ENCODE measurements around the gene CDKL4. TPM values are rescaled to one million over a fixed set of nuclear protein-coding genes. Genes with fewer than 3 reads are reported as not detected.
A peak's percentile ranks its signal among the peaks of the same experiment; 100 is the strongest.

Gene CDKL4
- total and polyA plus RNA-seq, 2 of the 13 experiments (the other 11 are each of a cell fraction or from before 2014, with no cell fraction given): 0.29 to 0.50 TPM

DNA sequence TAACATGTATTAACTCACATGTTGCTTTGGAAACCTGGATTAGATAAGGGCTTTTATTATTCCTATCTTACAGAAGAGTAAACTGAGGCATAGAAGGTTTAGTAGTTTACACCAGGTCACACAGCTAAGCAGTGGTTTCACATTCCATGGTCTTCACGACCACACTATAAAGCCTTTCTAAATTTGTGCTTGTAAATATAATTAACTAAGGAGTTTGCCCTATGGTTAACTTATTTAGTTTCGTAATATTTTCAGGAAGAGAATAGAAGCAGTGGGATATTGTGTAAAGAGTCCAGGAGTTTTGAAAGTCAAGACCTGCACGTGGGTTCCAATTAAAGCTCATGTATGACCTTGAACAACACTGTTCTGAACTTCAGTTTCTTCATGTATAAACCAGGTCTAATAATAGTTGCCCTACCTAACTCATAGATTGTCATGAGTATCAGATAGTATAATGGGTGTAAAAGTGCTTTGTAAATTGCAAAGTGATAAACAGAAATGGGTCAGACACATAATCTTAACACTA is 103.4 kb downstream of the CDKL4 start (continued):
- TF ChIP-seq, protein P1, sequence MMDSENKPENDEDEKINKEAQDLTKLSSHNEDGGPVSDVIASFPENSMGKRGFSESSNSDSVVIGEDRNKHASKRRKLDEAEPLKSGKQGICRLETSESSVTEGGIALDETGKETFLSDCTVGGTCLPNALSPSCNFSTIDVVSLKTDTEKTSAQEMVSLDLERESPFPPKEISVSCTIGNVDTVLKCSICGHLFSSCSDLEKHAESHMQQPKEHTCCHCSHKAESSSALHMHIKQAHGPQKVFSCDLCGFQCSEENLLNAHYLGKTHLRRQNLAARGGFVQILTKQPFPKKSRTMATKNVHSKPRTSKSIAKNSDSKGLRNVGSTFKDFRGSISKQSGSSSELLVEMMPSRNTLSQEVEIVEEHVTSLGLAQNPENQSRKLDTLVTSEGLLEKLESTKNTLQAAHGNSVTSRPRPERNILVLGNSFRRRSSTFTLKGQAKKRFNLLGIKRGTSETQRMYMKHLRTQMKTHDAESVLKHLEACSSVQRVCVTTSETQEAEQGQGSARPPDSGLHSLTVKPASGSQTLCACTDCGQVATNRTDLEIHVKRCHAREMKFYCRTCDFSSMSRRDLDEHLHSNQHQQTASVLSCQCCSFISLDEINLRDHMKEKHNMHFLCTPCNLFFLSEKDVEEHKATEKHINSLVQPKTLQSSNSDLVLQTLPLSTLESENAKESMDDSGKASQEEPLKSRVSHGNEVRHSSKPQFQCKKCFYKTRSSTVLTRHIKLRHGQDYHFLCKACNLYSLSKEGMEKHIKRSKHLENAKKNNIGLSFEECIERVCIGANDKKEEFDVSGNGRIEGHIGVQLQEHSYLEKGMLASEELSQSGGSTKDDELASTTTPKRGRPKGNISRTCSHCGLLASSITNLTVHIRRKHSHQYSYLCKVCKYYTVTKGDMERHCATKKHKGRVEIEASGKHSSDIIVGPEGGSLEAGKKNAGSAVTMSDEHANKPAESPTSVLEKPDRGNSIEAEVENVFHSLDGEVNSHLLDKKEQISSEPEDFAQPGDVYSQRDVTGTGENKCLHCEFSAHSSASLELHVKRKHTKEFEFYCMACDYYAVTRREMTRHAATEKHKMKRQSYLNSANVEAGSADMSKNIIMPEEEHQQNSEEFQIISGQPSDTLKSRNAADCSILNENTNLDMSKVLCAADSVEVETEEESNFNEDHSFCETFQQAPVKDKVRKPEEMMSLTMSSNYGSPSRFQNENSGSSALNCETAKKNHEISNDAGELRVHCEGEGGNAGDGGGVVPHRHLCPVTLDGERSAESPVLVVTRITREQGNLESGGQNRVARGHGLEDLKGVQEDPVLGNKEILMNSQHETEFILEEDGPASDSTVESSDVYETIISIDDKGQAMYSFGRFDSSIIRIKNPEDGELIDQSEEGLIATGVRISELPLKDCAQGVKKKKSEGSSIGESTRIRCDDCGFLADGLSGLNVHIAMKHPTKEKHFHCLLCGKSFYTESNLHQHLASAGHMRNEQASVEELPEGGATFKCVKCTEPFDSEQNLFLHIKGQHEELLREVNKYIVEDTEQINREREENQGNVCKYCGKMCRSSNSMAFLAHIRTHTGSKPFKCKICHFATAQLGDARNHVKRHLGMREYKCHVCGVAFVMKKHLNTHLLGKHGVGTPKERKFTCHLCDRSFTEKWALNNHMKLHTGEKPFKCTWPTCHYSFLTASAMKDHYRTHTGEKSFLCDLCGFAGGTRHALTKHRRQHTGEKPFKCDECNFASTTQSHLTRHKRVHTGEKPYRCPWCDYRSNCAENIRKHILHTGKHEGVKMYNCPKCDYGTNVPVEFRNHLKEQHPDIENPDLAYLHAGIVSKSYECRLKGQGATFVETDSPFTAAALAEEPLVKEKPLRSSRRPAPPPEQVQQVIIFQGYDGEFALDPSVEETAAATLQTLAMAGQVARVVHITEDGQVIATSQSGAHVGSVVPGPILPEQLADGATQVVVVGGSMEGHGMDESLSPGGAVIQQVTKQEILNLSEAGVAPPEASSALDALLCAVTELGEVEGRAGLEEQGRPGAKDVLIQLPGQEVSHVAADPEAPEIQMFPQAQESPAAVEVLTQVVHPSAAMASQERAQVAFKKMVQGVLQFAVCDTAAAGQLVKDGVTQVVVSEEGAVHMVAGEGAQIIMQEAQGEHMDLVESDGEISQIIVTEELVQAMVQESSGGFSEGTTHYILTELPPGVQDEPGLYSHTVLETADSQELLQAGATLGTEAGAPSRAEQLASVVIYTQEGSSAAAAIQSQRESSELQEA (CRISPR knock-in tag; IDR thresholded peaks at IDR 0.05; ENCODE audit: not compliant biosample characterization): no peak
- TF ChIP-seq ESRRA (CRISPR knock-in tag; IDR thresholded peaks at IDR 0.05; ENCODE audit: low read depth) (0 out of 2 replicates have a peak, but pooled peaks have one; percentile 22), ZNF317 (CRISPR knock-in tag; IDR thresholded peaks at IDR 0.05) (no peak), GATAD2A (CRISPR knock-in tag; IDR thresholded peaks at IDR 0.05) (peak; percentile 91), CEBPB (IDR thresholded peaks at IDR 0.05; ENCODE audit: borderline replicate concordance, low read depth, low read length) (peak; percentile 83; the same call in 1 of the 2 replicates), NFIB (CRISPR knock-in tag; IDR thresholded peaks at IDR 0.05; ENCODE audit: borderline replicate concordance) (no peak), JDP2 (CRISPR knock-in tag; IDR thresholded peaks at IDR 0.05; ENCODE audit: borderline replicate concordance) (no peak), MXI1 (IDR thresholded peaks at IDR 0.05; ENCODE audit: borderline replicate concordance, low read depth, low read length) (no peak), SRSF4 (IDR thresholded peaks at IDR 0.05; ENCODE audit: low read depth, low read length, poor library complexity, severe bottlenecking) (no peak), ZNF772 (CRISPR knock-in tag; IDR thresholded peaks at IDR 0.05) (no peak)
- TF ChIP-seq, protein P2, sequence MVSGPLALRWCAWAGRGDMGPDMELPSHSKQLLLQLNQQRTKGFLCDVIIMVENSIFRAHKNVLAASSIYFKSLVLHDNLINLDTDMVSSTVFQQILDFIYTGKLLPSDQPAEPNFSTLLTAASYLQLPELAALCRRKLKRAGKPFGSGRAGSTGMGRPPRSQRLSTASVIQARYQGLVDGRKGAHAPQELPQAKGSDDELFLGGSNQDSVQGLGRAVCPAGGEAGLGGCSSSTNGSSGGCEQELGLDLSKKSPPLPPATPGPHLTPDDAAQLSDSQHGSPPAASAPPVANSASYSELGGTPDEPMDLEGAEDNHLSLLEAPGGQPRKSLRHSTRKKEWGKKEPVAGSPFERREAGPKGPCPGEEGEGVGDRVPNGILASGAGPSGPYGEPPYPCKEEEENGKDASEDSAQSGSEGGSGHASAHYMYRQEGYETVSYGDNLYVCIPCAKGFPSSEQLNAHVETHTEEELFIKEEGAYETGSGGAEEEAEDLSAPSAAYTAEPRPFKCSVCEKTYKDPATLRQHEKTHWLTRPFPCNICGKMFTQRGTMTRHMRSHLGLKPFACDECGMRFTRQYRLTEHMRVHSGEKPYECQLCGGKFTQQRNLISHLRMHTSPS (CRISPR knock-in tag; IDR thresholded peaks at IDR 0.05; ENCODE audit: low read depth): no peak
- TF ChIP-seq, protein P3, sequence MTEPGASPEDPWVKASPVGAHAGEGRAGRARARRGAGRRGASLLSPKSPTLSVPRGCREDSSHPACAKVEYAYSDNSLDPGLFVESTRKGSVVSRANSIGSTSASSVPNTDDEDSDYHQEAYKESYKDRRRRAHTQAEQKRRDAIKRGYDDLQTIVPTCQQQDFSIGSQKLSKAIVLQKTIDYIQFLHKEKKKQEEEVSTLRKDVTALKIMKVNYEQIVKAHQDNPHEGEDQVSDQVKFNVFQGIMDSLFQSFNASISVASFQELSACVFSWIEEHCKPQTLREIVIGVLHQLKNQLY (CRISPR knock-in tag; IDR thresholded peaks at IDR 0.05): peak; percentile 57
- TF ChIP-seq, protein P4, sequence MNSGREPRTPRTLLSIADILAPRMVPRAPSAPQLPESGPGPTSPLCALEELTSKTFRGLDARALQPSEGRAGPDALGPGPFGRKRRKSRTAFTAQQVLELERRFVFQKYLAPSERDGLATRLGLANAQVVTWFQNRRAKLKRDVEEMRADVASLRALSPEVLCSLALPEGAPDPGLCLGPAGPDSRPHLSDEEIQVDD (CRISPR knock-in tag; IDR thresholded peaks at IDR 0.05; ENCODE audit: borderline replicate concordance): no peak
- TF ChIP-seq, protein P5, sequence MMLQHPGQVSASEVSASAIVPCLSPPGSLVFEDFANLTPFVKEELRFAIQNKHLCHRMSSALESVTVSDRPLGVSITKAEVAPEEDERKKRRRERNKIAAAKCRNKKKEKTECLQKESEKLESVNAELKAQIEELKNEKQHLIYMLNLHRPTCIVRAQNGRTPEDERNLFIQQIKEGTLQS (CRISPR knock-in tag; IDR thresholded peaks at IDR 0.05): no peak
- TF ChIP-seq, protein P6, sequence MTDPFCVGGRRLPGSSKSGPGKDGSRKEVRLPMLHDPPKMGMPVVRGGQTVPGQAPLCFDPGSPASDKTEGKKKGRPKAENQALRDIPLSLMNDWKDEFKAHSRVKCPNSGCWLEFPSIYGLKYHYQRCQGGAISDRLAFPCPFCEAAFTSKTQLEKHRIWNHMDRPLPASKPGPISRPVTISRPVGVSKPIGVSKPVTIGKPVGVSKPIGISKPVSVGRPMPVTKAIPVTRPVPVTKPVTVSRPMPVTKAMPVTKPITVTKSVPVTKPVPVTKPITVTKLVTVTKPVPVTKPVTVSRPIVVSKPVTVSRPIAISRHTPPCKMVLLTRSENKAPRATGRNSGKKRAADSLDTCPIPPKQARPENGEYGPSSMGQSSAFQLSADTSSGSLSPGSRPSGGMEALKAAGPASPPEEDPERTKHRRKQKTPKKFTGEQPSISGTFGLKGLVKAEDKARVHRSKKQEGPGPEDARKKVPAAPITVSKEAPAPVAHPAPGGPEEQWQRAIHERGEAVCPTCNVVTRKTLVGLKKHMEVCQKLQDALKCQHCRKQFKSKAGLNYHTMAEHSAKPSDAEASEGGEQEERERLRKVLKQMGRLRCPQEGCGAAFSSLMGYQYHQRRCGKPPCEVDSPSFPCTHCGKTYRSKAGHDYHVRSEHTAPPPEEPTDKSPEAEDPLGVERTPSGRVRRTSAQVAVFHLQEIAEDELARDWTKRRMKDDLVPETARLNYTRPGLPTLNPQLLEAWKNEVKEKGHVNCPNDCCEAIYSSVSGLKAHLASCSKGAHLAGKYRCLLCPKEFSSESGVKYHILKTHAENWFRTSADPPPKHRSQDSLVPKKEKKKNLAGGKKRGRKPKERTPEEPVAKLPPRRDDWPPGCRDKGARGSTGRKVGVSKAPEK (CRISPR knock-in tag; IDR thresholded peaks at IDR 0.05; ENCODE audit: borderline replicate concordance): no peak

Data from HepG2 (cell line).